Transverse colon (tissue), 4 donors: Measurements from ENCODE around the gene PYGB. TPM values are rescaled to one million over a fixed set of nuclear protein-coding genes. Genes with fewer than 3 reads are reported as not detected.
A peak's percentile ranks its signal among the peaks of the same experiment; 100 is the strongest.

Experiments
- DNase-seq: peaks from one replicate; pipeline ENCODE4 v3.0.0-alpha.2; 2019
- H3K27ac ChIP-seq, 4 donors: fragments of 200-600 bp; sonication (generic); 2 replicates each; pipeline ENCODE4 v1.5.1; 2016 to 2018; ENCODE audit warnings: inconsistent platforms in 4 of 4
- H3K27me3 ChIP-seq: fragments of 200-600 bp; sonication (generic); 2 replicates; pipeline ENCODE4 v1.5.1; 2017; ENCODE audit warnings: inconsistent platforms
- H3K36me3 ChIP-seq, 4 donors: fragments of 200-600 bp; sonication (generic); 2 replicates each; pipeline ENCODE4 v1.5.1; 2017 to 2019; ENCODE audit warnings: inconsistent platforms in 4 of 4
- H3K4me1 ChIP-seq, 4 donors: fragments of 200-600 bp; sonication (generic); 2 replicates each; pipeline ENCODE4 v1.5.1; 2017 to 2020; ENCODE audit warnings: inconsistent platforms in 4 of 4
- H3K4me3 ChIP-seq, 4 donors: fragments of 200-600 bp; sonication (generic); 1 replicate in 1 of 4; 2 replicates in 3 of 4; pipeline versions ENCODE4 v1.5.1 to v1.6.1; 2017 to 2019; ENCODE audit warnings: inconsistent platforms in 4 of 4
- H3K9me3 ChIP-seq, 2 donors: fragments of 200-600 bp; sonication (generic); 2 replicates each; pipeline ENCODE4 v1.5.1; 2017 to 2019; ENCODE audit warnings: inconsistent platforms in 2 of 2
- CTCF ChIP-seq, 5 experiments: fragments of 200-600 bp in 3 of 5; fragments of 450-650 bp in 2 of 5; sonication (generic) in 3 of 5; IDR thresholded peaks; 1 replicate in 2 of 5; 2 replicates in 3 of 5; pipeline ENCODE4 v1.5.1; 2016 to 2017; ENCODE audit warnings: antibody characterized with exemption in 5 of 5, inconsistent platforms in 3 of 5, mild to moderate bottlenecking in 2 of 5, moderate library complexity in 1 of 5
- EP300 ChIP-seq: sonication (generic); formaldehyde crosslinking; IDR thresholded peaks from one replicate; pipeline ENCODE4 v1.6.1; 2017; ENCODE audit warnings: antibody characterized with exemption, low read depth
- POLR2A ChIP-seq: fragments of 450-650 bp; IDR thresholded peaks from one replicate; pipeline ENCODE4 v1.6.1; 2016; ENCODE audit warnings: antibody characterized with exemption, mild to moderate bottlenecking, moderate library complexity
- POLR2AphosphoS5 ChIP-seq, 3 donors: sonication (generic); formaldehyde crosslinking; IDR thresholded peaks; one replicate each; pipeline ENCODE4 v1.6.1; 2016; ENCODE audit warnings: antibody characterized with exemption in 3 of 3
- WGBS, 2 donors: methylation state at CpG; one replicate each; pipeline ENCODE4 v1.1.5; 2018; ENCODE audit warnings: low coverage in 1 of 2; 5-methylcytosine and 5-hydroxymethylcytosine counted together
- in situ Hi-C, 4 donors: fragments of 200-750 bp; cut with MboI; loops; one replicate each; pipeline versions ENCODE4 v1.15.0 to v1.15.1; 2017; ENCODE audit warnings: low sequenced_read_pairs in 3 of 4, low pct_ligation_motif_present in 1 of 4, low pct_unique_long_range_greater_than_20kb in 1 of 4
- intact Hi-C: fragments of 100-400 bp; cut with DNase I; formaldehyde crosslinking; loops from one replicate; pipeline ENCODE4 v1.15.1; 2023; ENCODE audit warnings: low total_unique reads
- total RNA-seq, 4 donors: library from RNA; depleted of rRNA; stranded (reverse); fragments of >200 nt; gene quantifications; one replicate each; pipeline ENCODE4 v1.1.0, GENCODE V29; 2016

The PYGB gene
- total RNA-seq, 4 donors from 2014 or later, result 195 to 554 (median 359) TPM

GRCh38 chr20:25274891-25275812, 27.3 kb downstream of the PYGB start:
- H3K9me3 ChIP-seq, result no peaks in the 10 kb centered on the region
- 93 to 100% methylated on average over 3 to 31 of the region's 32 CpGs for WGBS, 2 donors
- no peak for TF ChIP-seq EP300
- no peak for TF ChIP-seq POLR2A
- TF ChIP-seq CTCF (IDR thresholded peaks at IDR 0.05), result no peak
- no peak for TF ChIP-seq POLR2AphosphoS5 (IDR thresholded peaks at IDR 0.05)
- in situ Hi-C loops (loop anchor here in 1 of 4 donors (25.0 kb wide), 1 partner anchor 88 kb away; the partner anchor contains the start of gene ENTPD6), intact Hi-C loops (no loop called here)
- peaks cover 0 to 6% (median 1%) of the 10 kb centered on the region in 4 donors for H3K4me1 ChIP-seq
- peak overlapping the region; percentile 14 to 67 (median 26) for H3K27ac ChIP-seq
- H3K4me3 ChIP-seq, result no peak overlapping the region
- peak; percentile 6 for DNase-seq
- no peaks in the 10 kb centered on the region for H3K27me3 ChIP-seq
- peaks cover 0 to 63% (median 34%) of the 10 kb centered on the region in 4 donors for H3K36me3 ChIP-seq

- in situ Hi-C loops, result loop anchor here in 1 of 4 donors (25.0 kb wide), 1 partner anchor 89 kb away; the partner anchor contains the start of gene ENTPD6
Measured at GRCh38 chr20:25275813-25276532, 28.1 kb downstream of the PYGB start.

GRCh38 chr20:25276533-25277050, 28.7 kb downstream of the PYGB start:
- H3K4me1 ChIP-seq, result peaks cover 0 to 6% (median 1%) of the 10 kb centered on the region in 4 donors
- no peaks in the 10 kb centered on the region for H3K9me3 ChIP-seq
- DNase-seq, result peak; percentile 5
- in situ Hi-C loops (loop anchor here in 1 of 4 donors (25.0 kb wide), 1 partner anchor 89 kb away; the partner anchor contains the start of gene ENTPD6), intact Hi-C loops (no loop called here)
- H3K27me3 ChIP-seq, result no peaks in the 10 kb centered on the region
- no peak overlapping the region for H3K27ac ChIP-seq
- no peak overlapping the region for H3K4me3 ChIP-seq
- 94% methylated on average over 10 to 21 of the region's 24 CpGs for whole genome bisulfite sequencing, 2 donors
- TF ChIP-seq POLR2AphosphoS5 (IDR thresholded peaks at IDR 0.05) (no peak), CTCF (IDR thresholded peaks at IDR 0.05) (no peak), EP300 (no peak), POLR2A (no peak)
- H3K36me3 ChIP-seq, result peaks cover 0 to 63% (median 25%) of the 10 kb centered on the region in 4 donors

More at GRCh38 chr20:25275813-25276532, 28.1 kb downstream of the PYGB start:
- TF ChIP-seq CTCF (IDR thresholded peaks at IDR 0.05), result no peak
- TF ChIP-seq POLR2A, result no peak
- TF ChIP-seq EP300, result no peak
- TF ChIP-seq POLR2AphosphoS5 (IDR thresholded peaks at IDR 0.05), result no peak
- peak overlapping the region in 2 of 4 donors; percentile 6 to 29 for H3K27ac ChIP-seq
- no peaks in the 10 kb centered on the region for H3K9me3 ChIP-seq
- no peaks in the 10 kb centered on the region for H3K27me3 ChIP-seq
- H3K4me3 ChIP-seq, result no peak overlapping the region
- intact Hi-C loops, result no loop called here
- H3K36me3 ChIP-seq, result peaks cover 0 to 63% (median 30%) of the 10 kb centered on the region in 4 donors
- H3K4me1 ChIP-seq, result peaks cover 0 to 6% (median 1%) of the 10 kb centered on the region in 4 donors
- WGBS, 2 donors, result 89 to 95% methylated on average over 3 to 20 of the region's 20 CpGs
- no peak for DNase-seq
